Suprapubic skin (tissue), 3 donors: ENCODE measurements around the gene MAGIX.

Experiments
- CTCF ChIP-seq, 2 donors: fragments of 200-600 bp in 1 of 2; fragments of 450-650 bp in 1 of 2; sonication (generic) in 1 of 2; IDR thresholded peaks; one replicate each; pipeline ENCODE4 v1.5.1; 2016 to 2019; ENCODE audit warnings: antibody characterized with exemption in 2 of 2, mild to moderate bottlenecking in 1 of 2, moderate library complexity in 1 of 2
- POLR2A ChIP-seq, 2 donors: fragments of 450-650 bp; IDR thresholded peaks; one replicate each; pipeline ENCODE4 v1.6.1; 2017; ENCODE audit warnings: antibody characterized with exemption in 2 of 2, mild to moderate bottlenecking in 2 of 2, moderate library complexity in 2 of 2

GRCh38 chrX:49206543-49206942, 44.0 kb downstream of the MAGIX start:
- TF ChIP-seq CTCF (IDR thresholded peaks at IDR 0.05) (no peak), POLR2A (IDR thresholded peaks at IDR 0.05) (no peak)
